IPS DF 19.7 (cell line): ENCODE data around the gene ATP9B.

Experiments
- DNase-seq: peaks from one replicate; pipeline ENCODE4 v3.0.0-alpha.2; 2013; ENCODE audit warnings: low read depth, low spot score

The ATP9B gene

GRCh38 chr18:79424008-79424565 is 354.9 kb downstream of the ATP9B start:
- no peak for DNase-seq

- DNase-seq = no peak
Observed at GRCh38 chr18:79424880-79425568, 355.8 kb downstream of the ATP9B start.

DNA sequence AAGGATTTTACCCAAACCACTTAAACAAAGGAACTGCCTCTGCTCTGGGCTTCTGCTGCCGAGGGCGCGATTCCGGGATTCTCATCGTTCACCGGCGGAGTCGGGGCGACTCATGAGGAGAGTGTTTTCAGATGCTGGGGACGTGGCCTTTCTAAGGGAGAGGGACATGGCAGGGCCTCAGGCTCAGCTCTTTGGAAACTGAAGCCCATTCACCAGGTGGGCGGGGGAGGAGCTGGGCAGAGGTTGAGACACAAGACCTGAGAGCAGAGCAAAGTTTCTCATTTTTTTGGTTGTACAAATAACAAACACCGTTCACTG is 356.3 kb downstream of the ATP9B start:
- no peak for DNase-seq

DNA sequence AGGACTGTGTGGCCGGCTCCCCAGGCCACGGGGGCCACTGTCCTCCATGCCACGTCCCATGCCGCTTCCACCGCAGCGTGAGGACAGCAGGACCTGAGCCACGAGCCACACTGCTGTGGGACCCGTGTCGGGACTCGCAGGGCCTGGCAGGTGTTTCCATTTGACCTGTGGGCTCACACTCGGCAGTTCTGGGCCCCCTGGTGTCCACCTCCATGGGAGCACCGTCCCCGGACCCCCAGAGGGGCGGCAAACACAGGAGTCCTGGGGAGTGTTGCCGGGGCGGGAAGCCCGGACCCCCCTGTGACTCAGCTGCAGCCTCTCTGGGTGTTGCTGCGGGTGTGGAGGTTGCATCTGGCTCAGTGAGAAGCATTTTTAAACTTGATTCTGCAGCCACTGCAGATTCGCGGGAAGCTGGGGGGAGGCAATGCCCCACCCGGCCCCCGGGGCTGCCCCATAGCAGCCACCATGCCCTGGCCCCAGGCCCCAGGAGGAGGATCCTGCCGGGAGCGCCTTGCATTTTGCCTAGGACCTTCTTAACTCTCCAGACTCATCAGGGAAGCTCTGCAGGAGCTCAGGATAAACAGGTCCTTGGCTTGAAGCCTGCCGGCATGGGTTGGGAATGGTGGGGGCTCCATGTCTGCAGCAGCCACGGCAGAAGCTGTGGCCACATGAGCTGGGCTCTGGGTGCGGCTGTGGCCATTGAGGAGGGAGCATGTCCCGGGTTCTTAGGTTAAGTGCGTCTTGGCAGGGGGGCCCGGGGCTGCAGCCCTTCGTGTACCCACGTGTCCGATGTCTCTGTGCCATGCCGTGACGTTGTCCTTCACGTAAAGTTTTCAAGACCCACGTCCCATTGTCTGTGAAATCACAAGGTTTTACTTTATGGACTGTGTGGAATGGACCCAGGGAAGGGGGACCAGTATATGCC is 357.4 kb downstream of the ATP9B start:
- DNase-seq = no peak

DNA sequence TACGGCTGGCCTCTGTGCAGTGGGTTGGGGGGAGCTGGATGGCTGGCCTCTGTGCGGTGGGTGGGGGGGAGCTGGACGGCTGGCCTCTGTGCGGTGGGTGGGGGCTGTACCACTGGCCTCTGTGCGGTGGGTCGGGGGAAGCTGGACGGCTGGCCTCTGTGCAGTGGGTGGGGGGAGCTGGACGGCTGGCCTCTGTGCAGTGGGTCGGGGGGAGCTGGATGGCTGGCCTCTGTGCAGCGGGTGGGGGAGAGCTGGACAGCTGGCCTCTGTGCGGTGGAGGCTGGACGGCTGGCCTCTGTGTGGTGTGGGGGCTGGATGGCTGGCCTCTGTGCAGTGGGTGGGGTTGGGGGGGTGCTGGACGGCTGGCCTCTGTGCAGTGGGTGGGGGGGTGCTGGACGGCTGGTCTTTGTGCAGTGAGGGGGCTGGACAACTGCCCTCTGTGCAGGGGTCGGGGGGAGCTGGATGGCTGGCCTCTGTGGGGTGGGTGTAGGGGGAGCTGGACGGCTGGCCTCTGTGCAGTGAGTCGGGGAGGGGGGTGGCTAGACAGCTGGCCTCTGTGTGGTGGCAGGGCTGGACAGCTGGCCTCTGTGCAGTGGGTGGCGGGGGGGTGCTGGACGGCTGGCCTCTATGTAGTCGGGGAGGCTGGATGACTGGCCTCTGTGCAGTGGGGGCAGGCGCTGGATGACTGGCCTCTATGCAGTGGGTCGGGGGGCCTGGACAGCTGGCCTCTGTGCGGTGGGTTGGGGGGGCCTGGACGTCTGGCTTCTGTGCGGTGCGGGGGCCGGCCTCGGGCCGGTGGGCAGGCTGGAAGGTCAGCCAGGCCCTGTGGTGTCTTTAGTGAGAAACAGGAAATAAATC is 358.4 kb downstream of the ATP9B start:
- no peak for DNase-seq
